Panc1 (cell line): ENCODE data around the gene LRRC9. TPM values are rescaled to one million over a fixed set of nuclear protein-coding genes. Genes with fewer than 3 reads are reported as not detected.

Experiments
- ATAC-seq: fragments of 200-7000 bp; cut with Tn5 transposase; 2 replicates; pipeline ENCODE4 v1.9.1; 2020; ENCODE audit warnings: mild to moderate bottlenecking, moderate library complexity
- BruUV-seq: library from RNA; stranded (reverse); fragments of 400-500 nt; replicated peaks from 2 replicates; lab custom pipeline; 2021; lab: Mats Ljungman, UMichigan
- CTCF ChIA-PET: fragments of 300-600 bp; sonication (Branson Sonifier 250); formaldehyde crosslinking; loops from one replicate; lab custom pipeline; 2022; ENCODE audit warnings: antibody characterized with exemption; lab: Charles Lee
- POLR2A ChIA-PET: fragments of 300-600 bp; sonication (Branson Sonifier 250); formaldehyde crosslinking; loops from one replicate; lab custom pipeline; 2022; ENCODE audit warnings: antibody characterized with exemption; lab: Charles Lee
- DNase-seq: peaks from one replicate; pipeline ENCODE4 v3.0.0-alpha.2; 2010; ENCODE audit warnings: low read depth, low spot score
- H3K27ac ChIP-seq: 2 replicates; pipeline ENCODE4 v1.5.1; 2011; ENCODE audit warnings: mild to moderate bottlenecking, low read length, inconsistent platforms
- H3K27me3 ChIP-seq: fragments of 200-500 bp; sonication (Bioruptor generic); 2 replicates; pipeline ENCODE4 v1.6.0; 2014; ENCODE audit warnings: low read length, inconsistent platforms; ENCODE audit not compliant: control insufficient read depth, insufficient read depth
- H3K36me3 ChIP-seq: fragments of 200-500 bp; sonication (Bioruptor generic); 2 replicates; pipeline ENCODE4 v1.5.1; 2014; ENCODE audit warnings: inconsistent platforms, mild to moderate bottlenecking, low read length, moderate library complexity; ENCODE audit not compliant: control insufficient read depth, insufficient read depth
- H3K4me1 ChIP-seq: 2 replicates; pipeline ENCODE4 v1.5.1; 2011; ENCODE audit warnings: inconsistent platforms, mild to moderate bottlenecking, low read length, moderate library complexity; ENCODE audit not compliant: control insufficient read depth, insufficient read depth
- H3K4me3 ChIP-seq, 2 experiments: 2 replicates each; pipeline ENCODE4 v1.5.1; 2011 to 2012; ENCODE audit warnings: low read depth in 2 of 2, low read length in 2 of 2, mild to moderate bottlenecking in 2 of 2, inconsistent platforms in 1 of 2, moderate library complexity in 1 of 2
- H3K9me3 ChIP-seq: fragments of 200-500 bp; sonication (Bioruptor generic); 2 replicates; pipeline ENCODE4 v1.5.1; 2014; ENCODE audit warnings: low read depth, mild to moderate bottlenecking, inconsistent platforms, low read length, moderate library complexity; ENCODE audit not compliant: control insufficient read depth, insufficient read depth
- CTCF ChIP-seq: fragments of 450-650 bp; IDR thresholded peaks from 2 replicates; pipeline ENCODE4 v1.5.1; 2017; ENCODE audit warnings: mild to moderate bottlenecking
- POLR2AphosphoS5 ChIP-seq: IDR thresholded peaks from 2 replicates; pipeline ENCODE4 v1.6.1; 2012; ENCODE audit warnings: mild to moderate bottlenecking, low read depth, low read length, moderate library complexity
- REST ChIP-seq, 2 experiments: IDR thresholded peaks; 2 replicates each; pipeline ENCODE4 v1.6.1; 2011 to 2012; ENCODE audit warnings: low read depth in 2 of 2, control low read depth in 1 of 2, low read length in 1 of 2, mild to moderate bottlenecking in 1 of 2, moderate library complexity in 1 of 2; ENCODE audit not compliant: insufficient read depth in 1 of 2
- SIN3A ChIP-seq: IDR thresholded peaks from 2 replicates; pipeline ENCODE4 v1.6.1; 2012; ENCODE audit warnings: low read depth, mild to moderate bottlenecking, low read length, moderate library complexity, borderline replicate concordance; ENCODE audit not compliant: insufficient read depth
- TCF7L2 ChIP-seq: IDR thresholded peaks from 2 replicates; pipeline ENCODE4 v1.6.1; 2011; ENCODE audit warnings: mild to moderate bottlenecking, low read depth, low read length, inconsistent platforms
- in situ Hi-C: cut with HindIII; loops from 2 replicates; pipeline ENCODE4 v1.10.0; 2016; ENCODE audit warnings: low sequenced_read_pairs, low pct_unique_long_range_greater_than_20kb
- intact Hi-C: fragments of 100-400 bp; cut with micrococcal nuclease; formaldehyde crosslinking; loops from one replicate; pipeline ENCODE4 v1.10.0; 2022; ENCODE audit not compliant: unreplicated experiment
- total RNA-seq: library from RNA; stranded (reverse); gene quantifications from one replicate; pipeline ENCODE4 v1.2.1, GENCODE V29; 2021; ENCODE audit not compliant: unreplicated experiment

The LRRC9 gene
- total RNA-seq, 1 experiment from 2014 or later: not detected

GRCh38 chr14:59997966-59998365 is 78.0 kb downstream of the LRRC9 start:
- TF ChIP-seq CTCF: no peak
- TF ChIP-seq TCF7L2: no peak
- in situ Hi-C loops: no loop called here
- H3K27me3 ChIP-seq: no peaks in the 10 kb centered on the region
- ChIA-PET CTCF (no interaction called here), POLR2A (no interaction called here)
- BruUV-seq: no TSS peak
- ATAC-seq (no peak), DNase-seq (no peak)
- H3K9me3 ChIP-seq: no peaks in the 10 kb centered on the region
- H3K4me1 ChIP-seq: no peaks in the 10 kb centered on the region
- no peaks in the 10 kb centered on the region; the same call in 1 of the 2 replicates for H3K36me3 ChIP-seq
- no peak overlapping the region for H3K4me3 ChIP-seq
- H3K27ac ChIP-seq: no peak overlapping the region
- intact Hi-C loops: no loop called here

- Histone ChIP-seq H3K27me3 (no peaks in the 10 kb centered on the region), H3K4me3 (no peak overlapping the region), H3K9me3 (no peaks in the 10 kb centered on the region), H3K4me1 (no peaks in the 10 kb centered on the region), H3K27ac (no peak overlapping the region), H3K36me3 (no peaks in the 10 kb centered on the region; the same call in 1 of the 2 replicates)
- ChIA-PET CTCF (no interaction called here), POLR2A (no interaction called here)
- in situ Hi-C loops (no loop called here), intact Hi-C loops (no loop called here)
- BruUV-seq: no TSS peak
- ATAC-seq: no peak
- TF ChIP-seq TCF7L2 (no peak), SIN3A (no peak), REST (IDR thresholded peaks at IDR 0.05; ENCODE audit: insufficient read depth in 1 of 2, low read depth in 2 of 2, low read length in 1 of 2) (no peak), POLR2AphosphoS5 (no peak), CTCF (no peak)
- DNase-seq: no peak
These were observed 78.6 kb downstream of the LRRC9 start for GRCh38 chr14:59998564-59998963.
